Measurements from ENCODE around the gene ATG4C.

DNA sequence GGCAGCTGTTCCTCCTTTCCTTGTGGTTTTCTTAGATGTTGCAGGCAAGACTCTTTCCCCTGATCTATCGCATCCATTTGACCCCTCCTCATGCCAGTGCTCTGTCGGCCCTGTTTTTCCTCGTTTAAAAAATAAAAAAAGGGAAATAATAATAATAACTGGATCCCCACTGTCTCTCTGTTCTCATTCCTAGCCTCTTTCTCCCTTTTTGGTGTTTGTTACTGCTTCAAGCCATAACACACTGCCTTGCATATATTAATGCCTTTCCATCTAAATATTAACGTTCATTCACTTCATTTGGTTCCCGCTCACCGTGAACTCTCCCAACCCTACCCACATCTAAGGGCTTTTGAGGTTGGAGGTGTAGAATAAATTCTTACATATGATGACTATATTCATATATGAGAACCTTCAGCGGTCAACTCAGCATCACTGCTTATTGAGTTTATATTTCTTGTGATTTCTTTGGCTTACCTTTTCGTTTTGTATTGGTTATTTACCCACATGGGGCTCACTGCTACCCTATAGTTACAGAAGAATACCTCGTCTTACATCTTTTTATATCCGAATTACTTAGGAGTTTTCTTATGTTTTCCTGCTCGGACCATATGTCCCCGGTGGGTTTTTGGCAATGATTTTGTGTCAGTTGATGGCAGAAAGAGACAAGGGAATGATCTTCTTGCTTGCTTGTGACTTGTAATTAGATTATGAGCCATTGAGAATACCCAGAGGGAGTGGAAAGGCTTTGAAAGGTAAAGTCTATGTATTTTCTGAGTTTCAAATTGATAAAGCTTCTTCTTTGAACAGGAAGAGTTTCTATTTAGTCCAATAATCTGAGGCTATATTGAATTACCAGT lies 805 bp downstream of the ATG4C start:
- TF ChIP-seq EZH2 (IDR thresholded peaks at IDR 0.05; ENCODE audit: low read depth), result no peak
- TF ChIP-seq, protein P1, sequence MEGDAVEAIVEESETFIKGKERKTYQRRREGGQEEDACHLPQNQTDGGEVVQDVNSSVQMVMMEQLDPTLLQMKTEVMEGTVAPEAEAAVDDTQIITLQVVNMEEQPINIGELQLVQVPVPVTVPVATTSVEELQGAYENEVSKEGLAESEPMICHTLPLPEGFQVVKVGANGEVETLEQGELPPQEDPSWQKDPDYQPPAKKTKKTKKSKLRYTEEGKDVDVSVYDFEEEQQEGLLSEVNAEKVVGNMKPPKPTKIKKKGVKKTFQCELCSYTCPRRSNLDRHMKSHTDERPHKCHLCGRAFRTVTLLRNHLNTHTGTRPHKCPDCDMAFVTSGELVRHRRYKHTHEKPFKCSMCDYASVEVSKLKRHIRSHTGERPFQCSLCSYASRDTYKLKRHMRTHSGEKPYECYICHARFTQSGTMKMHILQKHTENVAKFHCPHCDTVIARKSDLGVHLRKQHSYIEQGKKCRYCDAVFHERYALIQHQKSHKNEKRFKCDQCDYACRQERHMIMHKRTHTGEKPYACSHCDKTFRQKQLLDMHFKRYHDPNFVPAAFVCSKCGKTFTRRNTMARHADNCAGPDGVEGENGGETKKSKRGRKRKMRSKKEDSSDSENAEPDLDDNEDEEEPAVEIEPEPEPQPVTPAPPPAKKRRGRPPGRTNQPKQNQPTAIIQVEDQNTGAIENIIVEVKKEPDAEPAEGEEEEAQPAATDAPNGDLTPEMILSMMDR (conservative IDR thresholded peaks at IDR 0.05), result no peak

All from PC-9 (cell line).